ENCODE data around the gene ZNF775.

The ZNF775 gene

DNA sequence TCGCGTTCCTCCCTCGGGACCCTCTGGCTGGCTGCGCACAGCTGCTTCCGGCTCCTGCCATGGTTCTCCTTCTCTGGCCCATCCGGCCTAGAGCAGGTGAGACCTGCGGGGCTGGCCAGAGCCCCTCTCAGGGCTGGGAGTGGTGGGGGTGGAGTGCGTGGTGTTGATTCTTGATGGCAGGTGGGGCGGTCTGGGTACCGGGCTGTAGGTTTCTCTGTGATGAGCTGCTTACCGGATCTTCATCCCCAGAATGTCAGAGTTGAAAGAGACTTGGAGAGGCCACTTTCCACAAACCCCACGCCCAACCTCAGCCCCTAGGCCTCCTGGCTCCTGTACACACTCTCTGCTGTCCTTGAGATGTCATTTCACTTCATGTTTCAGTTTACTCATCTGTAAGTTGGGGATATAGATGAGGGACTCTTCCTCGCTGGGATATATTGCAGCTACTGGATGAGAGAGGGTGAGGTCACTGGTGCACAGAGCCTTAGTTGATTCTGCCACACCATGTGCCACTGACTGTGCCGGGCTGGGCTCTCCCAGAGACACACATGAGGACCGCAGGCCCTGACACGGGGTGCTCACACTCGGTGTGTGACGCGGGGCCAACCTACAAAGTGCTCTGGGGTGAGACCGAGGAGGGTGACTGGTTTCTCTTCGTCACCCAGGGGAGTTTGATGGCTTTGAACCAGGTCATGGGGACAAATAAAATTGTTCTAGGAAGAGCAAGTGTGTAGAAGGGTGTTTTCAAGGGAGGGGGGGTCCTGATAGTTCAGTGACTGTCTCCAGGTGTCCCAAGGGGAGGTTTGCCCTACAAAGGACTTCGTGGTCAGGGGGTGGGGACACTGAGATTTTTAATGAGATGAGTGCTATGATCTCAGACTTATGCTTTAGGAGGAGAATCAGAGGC lies 29.5 kb downstream of the ZNF775 start:
- Histone ChIP-seq H3K4me3 (ENCODE audit: low read depth, low read length) (no peak overlapping the region), H3K79me2 (ENCODE audit: control insufficient read depth, insufficient read depth, low read length, unreplicated experiment) (no peaks in the 10 kb centered on the region), H3K4me1 (ENCODE audit: control insufficient read depth, insufficient read depth, low read length, unreplicated experiment) (peaks cover 6% of the 10 kb centered on the region), H3K27ac (ENCODE audit: low read depth, low read length) (no peak overlapping the region), H2AFZ (ENCODE audit: low read length, unreplicated experiment) (no peak overlapping the region), H3K36me3 (ENCODE audit: insufficient read depth, low read length) (no peaks in the 10 kb centered on the region), H3K27me3 (ENCODE audit: insufficient read depth, low read length) (no peaks in the 10 kb centered on the region)

DNA sequence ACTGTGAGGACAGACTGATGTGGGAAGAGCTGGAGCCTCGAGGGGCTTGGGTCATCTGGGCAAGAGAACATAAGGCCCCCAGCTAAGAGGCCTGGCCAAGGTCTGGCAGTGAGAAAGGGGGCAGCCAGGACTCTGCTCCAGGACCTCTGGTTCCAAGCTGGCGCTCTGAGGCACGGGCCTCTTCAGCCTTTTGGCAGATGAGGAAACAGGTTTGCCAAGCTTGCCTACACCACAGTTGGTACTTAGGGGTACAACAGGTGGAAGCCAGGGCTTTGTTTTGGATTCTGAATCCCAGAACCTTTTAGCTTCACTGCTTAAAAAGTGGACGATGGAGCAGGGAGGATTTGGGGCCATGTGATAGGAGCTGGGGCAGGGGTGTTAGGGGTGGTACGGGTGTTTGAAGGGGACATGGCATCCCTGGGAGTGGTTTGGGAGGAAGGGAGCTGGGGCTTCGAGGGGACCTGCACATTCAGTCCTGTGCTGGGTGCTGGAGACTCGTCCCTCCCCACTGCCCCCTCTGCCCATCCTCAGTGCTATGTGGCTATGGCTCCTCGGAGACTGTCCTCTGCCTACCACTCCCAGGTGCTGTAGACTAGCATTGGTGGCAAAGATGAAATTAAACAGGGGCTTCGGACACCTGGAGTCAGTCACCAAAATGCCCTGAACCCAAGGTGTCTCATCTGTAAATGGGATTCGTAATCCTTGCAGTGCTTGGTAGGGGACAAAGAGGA lies 30.3 kb downstream of the ZNF775 start:
- Histone ChIP-seq H3K27me3 (ENCODE audit: insufficient read depth, low read length) (no peaks in the 10 kb centered on the region), H3K27ac (ENCODE audit: low read depth, low read length) (no peak overlapping the region), H3K79me2 (ENCODE audit: control insufficient read depth, insufficient read depth, low read length, unreplicated experiment) (no peaks in the 10 kb centered on the region), H3K36me3 (ENCODE audit: insufficient read depth, low read length) (no peaks in the 10 kb centered on the region), H2AFZ (ENCODE audit: low read length, unreplicated experiment) (no peak overlapping the region), H3K4me3 (ENCODE audit: low read depth, low read length) (no peak overlapping the region), H3K4me1 (ENCODE audit: control insufficient read depth, insufficient read depth, low read length, unreplicated experiment) (peaks cover 6% of the 10 kb centered on the region)

DNA sequence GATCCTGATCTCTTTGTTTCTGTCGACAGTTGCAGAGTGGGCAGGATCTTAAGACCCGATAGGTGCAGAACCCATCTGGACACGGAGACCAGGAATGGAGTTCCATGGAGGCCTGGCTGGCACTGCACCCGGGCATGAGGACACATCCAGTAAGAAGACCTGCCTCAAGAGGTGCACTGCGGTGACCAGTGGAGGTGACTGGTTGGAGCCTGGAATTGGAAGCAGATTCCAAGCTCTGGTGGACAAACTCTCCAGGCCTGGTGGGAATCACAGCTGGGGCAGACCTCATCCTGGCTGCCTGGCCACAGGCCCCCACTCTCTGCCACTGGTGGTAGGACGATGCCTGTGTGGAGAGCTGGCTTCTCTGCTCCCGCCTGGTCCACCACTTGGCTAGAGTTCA lies 31.0 kb downstream of the ZNF775 start:
- Histone ChIP-seq H3K36me3 (ENCODE audit: insufficient read depth, low read length) (no peaks in the 10 kb centered on the region), H3K4me1 (ENCODE audit: control insufficient read depth, insufficient read depth, low read length, unreplicated experiment) (peaks cover 6% of the 10 kb centered on the region), H3K79me2 (ENCODE audit: control insufficient read depth, insufficient read depth, low read length, unreplicated experiment) (no peaks in the 10 kb centered on the region), H3K27me3 (ENCODE audit: insufficient read depth, low read length) (no peaks in the 10 kb centered on the region), H3K27ac (ENCODE audit: low read depth, low read length) (no peak overlapping the region), H3K4me3 (ENCODE audit: low read depth, low read length) (no peak overlapping the region), H2AFZ (ENCODE audit: low read length, unreplicated experiment) (no peak overlapping the region)

DNA sequence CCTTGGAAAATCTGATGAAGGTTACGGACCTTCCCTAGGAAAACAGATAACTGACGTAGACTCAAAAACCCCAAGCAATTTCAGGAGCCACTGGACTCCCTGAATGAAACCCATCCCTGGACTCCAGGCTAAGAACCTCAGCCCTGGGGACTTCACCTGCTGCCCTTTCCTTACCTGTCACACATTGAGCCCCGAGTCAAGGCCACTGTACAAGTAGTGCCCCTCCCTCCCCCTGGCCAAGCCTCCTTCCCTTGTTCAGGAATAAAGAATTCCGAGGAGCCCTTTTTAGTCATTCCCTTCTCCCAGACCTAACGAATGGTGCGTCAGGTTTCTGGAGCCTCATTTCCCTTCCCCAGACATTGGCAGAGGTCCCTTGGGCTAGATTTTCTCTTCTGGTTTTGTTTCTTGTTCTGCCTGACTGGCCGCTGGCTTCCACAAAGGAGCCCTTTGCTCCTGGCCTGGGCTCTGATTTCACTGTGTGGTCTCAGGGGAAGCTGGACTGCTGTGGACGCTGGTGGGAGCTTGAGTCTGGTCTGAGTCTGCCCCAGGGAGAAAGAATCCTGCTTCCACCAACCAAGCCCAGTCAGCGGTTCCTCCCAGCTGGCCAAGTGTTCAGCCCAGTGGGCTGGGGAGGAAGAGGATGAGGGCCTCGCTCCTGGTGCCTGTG lies 31.7 kb downstream of the ZNF775 start:
- Histone ChIP-seq H3K27ac (ENCODE audit: low read depth, low read length) (no peak overlapping the region), H3K4me1 (ENCODE audit: control insufficient read depth, insufficient read depth, low read length, unreplicated experiment) (peaks cover 6% of the 10 kb centered on the region), H2AFZ (ENCODE audit: low read length, unreplicated experiment) (no peak overlapping the region), H3K79me2 (ENCODE audit: control insufficient read depth, insufficient read depth, low read length, unreplicated experiment) (no peaks in the 10 kb centered on the region), H3K36me3 (ENCODE audit: insufficient read depth, low read length) (no peaks in the 10 kb centered on the region), H3K27me3 (ENCODE audit: insufficient read depth, low read length) (no peaks in the 10 kb centered on the region), H3K4me3 (ENCODE audit: low read depth, low read length) (no peak overlapping the region)

DNA sequence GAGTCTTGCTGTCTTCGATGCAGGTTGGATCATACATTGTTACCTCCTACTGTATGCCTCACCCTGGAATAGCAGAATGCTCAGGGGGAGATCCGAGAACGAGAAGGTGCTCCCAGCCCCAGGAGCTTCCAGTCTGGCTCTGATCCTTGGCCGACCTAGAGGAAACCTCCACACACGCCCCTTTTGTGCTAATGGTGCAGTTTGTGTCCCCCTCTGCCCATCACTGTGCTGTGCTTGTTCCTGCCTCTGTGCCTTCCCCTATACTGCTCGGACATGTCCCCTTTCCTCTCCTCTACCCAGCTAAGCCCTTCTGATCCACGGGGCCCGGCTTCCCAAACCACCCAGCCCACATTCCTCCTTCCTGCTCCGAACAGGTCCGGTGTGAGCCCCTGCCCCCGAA lies 32.5 kb downstream of the ZNF775 start:
- H3K27ac ChIP-seq (ENCODE audit: low read depth, low read length) = no peak overlapping the region
- H3K4me3 ChIP-seq (ENCODE audit: low read depth, low read length) = no peak overlapping the region
- no peak overlapping the region for H2AFZ ChIP-seq (ENCODE audit: low read length, unreplicated experiment)
- H3K27me3 ChIP-seq (ENCODE audit: insufficient read depth, low read length) = no peaks in the 10 kb centered on the region
- peaks cover 2% of the 10 kb centered on the region for H3K4me1 ChIP-seq (ENCODE audit: control insufficient read depth, insufficient read depth, low read length, unreplicated experiment)
- H3K79me2 ChIP-seq (ENCODE audit: control insufficient read depth, insufficient read depth, low read length, unreplicated experiment) = no peaks in the 10 kb centered on the region
- no peaks in the 10 kb centered on the region for H3K36me3 ChIP-seq (ENCODE audit: insufficient read depth, low read length)

DNA sequence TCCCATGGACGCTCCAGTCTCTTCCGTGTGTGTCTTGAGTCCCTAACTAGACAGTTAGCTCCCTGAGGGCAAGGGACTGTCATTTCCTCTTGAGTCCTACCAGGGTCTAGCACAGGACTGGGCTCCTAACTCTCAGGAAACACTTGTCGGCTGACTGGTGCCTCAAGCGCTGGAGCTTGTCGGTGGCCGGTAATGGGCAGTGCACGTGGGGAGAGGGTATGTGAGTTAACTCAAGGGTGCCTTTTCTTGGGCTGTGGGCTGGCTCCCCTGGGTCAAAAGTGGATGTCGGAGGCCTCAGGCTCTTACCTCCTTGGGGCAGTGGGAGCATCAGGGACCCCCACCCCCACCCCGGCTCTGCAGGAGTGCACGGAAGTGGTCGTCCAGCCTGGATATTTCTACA lies 32.9 kb downstream of the ZNF775 start:
- H3K27ac ChIP-seq (ENCODE audit: low read depth, low read length) = no peak overlapping the region
- H3K4me3 ChIP-seq (ENCODE audit: low read depth, low read length) = no peak overlapping the region
- H3K4me1 ChIP-seq (ENCODE audit: control insufficient read depth, insufficient read depth, low read length, unreplicated experiment) = no peaks in the 10 kb centered on the region
- no peaks in the 10 kb centered on the region for H3K79me2 ChIP-seq (ENCODE audit: control insufficient read depth, insufficient read depth, low read length, unreplicated experiment)
- H2AFZ ChIP-seq (ENCODE audit: low read length, unreplicated experiment) = no peak overlapping the region
- H3K27me3 ChIP-seq (ENCODE audit: insufficient read depth, low read length) = no peaks in the 10 kb centered on the region
- H3K36me3 ChIP-seq (ENCODE audit: insufficient read depth, low read length) = no peaks in the 10 kb centered on the region

DNA sequence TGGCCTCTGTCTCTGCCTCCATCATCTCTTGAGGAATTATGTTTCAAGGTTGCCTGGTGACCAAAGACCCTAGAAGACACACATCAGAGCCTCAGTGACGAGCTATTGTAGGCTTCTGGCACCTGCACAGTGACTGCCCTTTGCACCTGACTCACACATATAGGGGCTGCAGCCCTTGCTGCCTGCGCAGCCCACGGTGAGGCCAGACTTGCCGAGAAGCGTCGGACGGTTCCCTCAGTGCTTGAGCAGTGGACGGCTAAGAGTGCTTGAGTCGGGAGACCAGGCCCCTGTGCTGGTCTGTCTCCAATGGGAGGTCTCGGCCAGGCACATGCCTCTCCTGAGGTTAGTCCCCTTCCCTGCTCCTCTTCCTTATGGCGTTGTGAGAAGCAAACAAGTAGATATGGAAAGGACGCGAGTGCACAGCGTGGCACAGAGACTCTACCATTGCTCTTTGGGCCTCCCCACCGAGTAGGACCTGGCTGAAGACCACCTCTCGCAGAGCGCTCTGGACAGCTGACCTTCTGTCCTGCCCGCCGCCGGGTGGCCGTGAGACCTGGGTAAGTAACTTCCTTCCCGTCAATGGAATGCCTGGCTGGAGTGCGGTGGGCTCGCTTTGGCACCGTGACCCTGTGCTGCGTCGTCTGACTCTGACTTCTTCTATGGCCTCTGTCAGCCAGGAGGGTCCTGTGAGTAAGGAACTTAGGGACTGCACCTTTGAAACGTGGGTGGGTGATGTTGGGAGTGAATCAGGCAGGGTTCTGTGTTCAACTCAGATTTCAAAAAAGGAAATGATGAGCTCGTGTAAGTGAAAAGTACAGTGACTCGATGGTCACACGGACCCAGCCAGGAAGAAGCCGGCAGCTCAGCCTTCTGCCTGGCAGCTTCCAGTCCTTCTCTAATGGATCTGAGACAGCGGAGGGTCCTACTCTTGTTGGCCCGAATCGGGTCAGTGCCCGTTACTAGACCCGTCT lies 33.7 kb downstream of the ZNF775 start:
- H3K27ac ChIP-seq (ENCODE audit: low read depth, low read length) = no peak overlapping the region
- no peaks in the 10 kb centered on the region for H3K36me3 ChIP-seq (ENCODE audit: insufficient read depth, low read length)
- no peaks in the 10 kb centered on the region for H3K79me2 ChIP-seq (ENCODE audit: control insufficient read depth, insufficient read depth, low read length, unreplicated experiment)
- no peak overlapping the region for H2AFZ ChIP-seq (ENCODE audit: low read length, unreplicated experiment)
- no peak overlapping the region for H3K4me3 ChIP-seq (ENCODE audit: low read depth, low read length)
- H3K4me1 ChIP-seq (ENCODE audit: control insufficient read depth, insufficient read depth, low read length, unreplicated experiment) = no peaks in the 10 kb centered on the region
- no peaks in the 10 kb centered on the region for H3K27me3 ChIP-seq (ENCODE audit: insufficient read depth, low read length)

DNA sequence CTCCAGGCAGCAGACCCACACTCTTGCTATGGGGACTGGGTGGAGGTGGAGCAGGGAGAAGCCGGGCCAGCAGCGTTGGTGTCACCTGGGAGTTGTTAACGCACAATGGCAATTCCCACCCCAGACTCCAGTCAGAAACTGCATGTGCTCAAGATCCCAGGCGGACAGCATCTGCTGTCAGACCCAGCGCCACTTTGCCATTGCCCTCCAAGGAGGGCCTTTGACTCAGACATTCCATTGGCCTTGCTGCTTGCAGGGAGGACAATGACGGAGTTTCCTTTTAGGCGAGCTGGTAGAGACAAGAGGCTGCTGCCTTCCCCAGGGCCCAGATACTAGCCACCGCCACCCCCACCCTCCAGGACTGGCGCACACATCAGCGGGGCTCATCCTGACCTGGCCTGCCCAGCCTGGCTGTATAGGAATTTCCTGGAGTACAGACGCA lies 34.5 kb downstream of the ZNF775 start:
- Histone ChIP-seq H3K27me3 (ENCODE audit: insufficient read depth, low read length) (no peaks in the 10 kb centered on the region), H2AFZ (ENCODE audit: low read length, unreplicated experiment) (no peak overlapping the region), H3K4me3 (ENCODE audit: low read depth, low read length) (no peak overlapping the region), H3K36me3 (ENCODE audit: insufficient read depth, low read length) (no peaks in the 10 kb centered on the region), H3K79me2 (ENCODE audit: control insufficient read depth, insufficient read depth, low read length, unreplicated experiment) (no peaks in the 10 kb centered on the region), H3K27ac (ENCODE audit: low read depth, low read length) (no peak overlapping the region), H3K4me1 (ENCODE audit: control insufficient read depth, insufficient read depth, low read length, unreplicated experiment) (no peaks in the 10 kb centered on the region)

DNA sequence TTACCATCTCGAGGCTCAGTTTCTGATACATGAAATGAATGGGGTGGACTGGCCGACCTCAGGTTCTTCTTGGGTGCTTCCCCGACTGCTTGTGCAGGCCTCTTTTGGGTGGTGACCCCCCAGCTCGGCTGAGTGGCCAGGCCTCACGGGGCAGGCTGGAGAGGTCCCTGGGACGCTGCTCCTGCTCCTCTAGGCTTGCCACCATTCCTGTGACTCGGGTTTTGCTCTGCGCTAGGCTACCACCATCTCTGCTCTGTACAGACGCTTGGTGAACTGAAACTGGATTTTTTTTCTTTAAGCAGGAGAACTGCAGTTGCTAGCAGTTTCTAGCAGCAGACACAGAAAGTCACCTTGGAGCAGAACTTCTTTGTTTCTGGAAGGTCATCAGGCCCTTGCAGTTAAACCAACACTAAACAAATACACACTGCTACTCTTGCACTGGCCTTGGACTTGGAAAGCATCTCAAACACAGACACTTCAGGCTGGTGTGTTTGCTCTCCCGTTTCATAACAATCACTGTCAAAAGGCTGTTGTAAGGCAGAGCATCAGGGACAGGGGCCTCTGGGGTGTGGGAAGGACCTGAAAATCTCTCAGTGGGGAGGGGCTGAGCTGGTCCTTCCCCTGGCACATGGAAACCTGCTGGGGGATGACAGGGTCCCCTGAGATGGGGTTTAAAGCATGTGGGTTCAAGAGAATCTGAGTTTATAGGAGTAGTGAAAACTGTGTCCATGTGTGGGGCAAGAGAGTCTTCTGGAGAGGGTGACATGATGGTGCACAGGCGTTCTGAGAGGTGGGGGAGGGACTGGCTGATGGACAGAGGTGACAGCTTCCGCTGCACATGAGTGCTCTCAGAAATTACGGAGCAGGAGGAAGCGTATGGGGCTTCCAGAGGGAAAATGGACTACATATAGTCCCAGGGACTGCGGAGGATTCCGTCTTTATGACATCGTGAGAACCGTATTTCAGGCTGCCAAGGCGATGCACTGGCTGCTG lies 36.3 kb downstream of the ZNF775 start:
- Histone ChIP-seq H3K27ac (ENCODE audit: low read depth, low read length) (no peak overlapping the region), H2AFZ (ENCODE audit: low read length, unreplicated experiment) (no peak overlapping the region), H3K36me3 (ENCODE audit: insufficient read depth, low read length) (no peaks in the 10 kb centered on the region), H3K79me2 (ENCODE audit: control insufficient read depth, insufficient read depth, low read length, unreplicated experiment) (no peaks in the 10 kb centered on the region), H3K27me3 (ENCODE audit: insufficient read depth, low read length) (no peaks in the 10 kb centered on the region), H3K4me3 (ENCODE audit: low read depth, low read length) (no peak overlapping the region), H3K4me1 (ENCODE audit: control insufficient read depth, insufficient read depth, low read length, unreplicated experiment) (no peaks in the 10 kb centered on the region)
